Smooth muscle cell (in vitro differentiated cells): Measurements from ENCODE around the gene ADAT3. TPM values are rescaled to one million over a fixed set of nuclear protein-coding genes. Genes with fewer than 3 reads are reported as not detected.

Experiments used
- DNase-seq: peaks from one replicate; lab custom pipeline; 2025; ENCODE audit not compliant: unreplicated experiment; lab: John Stamatoyannopoulos, UW
- H2AFZ ChIP-seq: fragments of 200-600 bp; sonication (generic); 2 replicates; pipeline ENCODE4 v1.6.0; 2016; ENCODE audit warnings: antibody characterized with exemption, low read depth, mild to moderate bottlenecking
- H3F3A ChIP-seq: fragments of 200-600 bp; sonication (generic); 2 replicates; pipeline ENCODE4 v1.6.0; 2017; ENCODE audit warnings: antibody characterized with exemption, low read depth
- H3K27ac ChIP-seq: fragments of 200-600 bp; sonication (generic); 2 replicates; pipeline ENCODE4 v1.5.1; 2016; ENCODE audit warnings: low read depth, mild to moderate bottlenecking
- H3K27me3 ChIP-seq: fragments of 200-600 bp; sonication (generic); 2 replicates; pipeline ENCODE4 v1.6.1; 2016; ENCODE audit warnings: low read depth, mild to moderate bottlenecking
- H3K36me3 ChIP-seq: fragments of 200-600 bp; sonication (generic); 2 replicates; pipeline ENCODE4 v1.5.1; 2016; ENCODE audit warnings: low read depth
- H3K4me1 ChIP-seq: fragments of 200-600 bp; sonication (generic); 2 replicates; pipeline ENCODE4 v1.5.1; 2016; ENCODE audit warnings: low read depth
- H3K4me2 ChIP-seq: fragments of 200-600 bp; sonication (generic); 2 replicates; pipeline ENCODE4 v1.6.0; 2016; ENCODE audit warnings: mild to moderate bottlenecking
- H3K4me3 ChIP-seq: fragments of 200-600 bp; sonication (generic); 2 replicates; pipeline ENCODE4 v1.5.1; 2016; ENCODE audit warnings: mild to moderate bottlenecking
- H3K79me2 ChIP-seq: fragments of 200-600 bp; sonication (generic); 2 replicates; pipeline ENCODE4 v1.6.0; 2016; ENCODE audit warnings: low read depth, mild to moderate bottlenecking
- H3K9ac ChIP-seq: fragments of 200-600 bp; sonication (generic); 2 replicates; pipeline ENCODE4 v1.6.0; 2016; ENCODE audit warnings: low read depth
- H3K9me3 ChIP-seq: fragments of 200-600 bp; sonication (generic); replicated peaks from 2 replicates; pipeline ENCODE4 v1.5.1; 2016; ENCODE audit warnings: low read depth
- H4K20me1 ChIP-seq: fragments of 200-600 bp; sonication (generic); 2 replicates; pipeline ENCODE4 v1.6.0; 2016; ENCODE audit warnings: low read depth
- WGBS: methylation state at CpG from one replicate; pipeline ENCODE4 v1.1.7; 2016; ENCODE audit warnings: low lambda C conversion rate; 5-methylcytosine and 5-hydroxymethylcytosine counted together
- polyA plus RNA-seq: library from polyadenylated mRNA; unstranded; fragments of >200 nt; fragmentation: Nextera tagmentation; extraction: Ambion mirVana; gene quantifications from 2 replicates; pipeline ENCODE4 v1.2.1, GENCODE V29; 2016
- total RNA-seq: library from RNA; depleted of rRNA; stranded (reverse); fragments of >200 nt; gene quantifications from 2 replicates; pipeline ENCODE4 v1.2.3, GENCODE V29; 2014
- TF ChIP-seq, protein P1 (sequence below): fragments of 200-600 bp; sonication (generic); IDR thresholded peaks from 2 replicates; pipeline ENCODE4 v1.5.1; 2017; ENCODE audit warnings: borderline replicate concordance, mild to moderate bottlenecking, antibody characterized with exemption; ENCODE audit not compliant: insufficient read depth, poor library complexity, severe bottlenecking

ADAT3 gene
- total and polyA plus RNA-seq, 2 experiments from 2014 or later, result 0.58 to 2.0 TPM

DNA sequence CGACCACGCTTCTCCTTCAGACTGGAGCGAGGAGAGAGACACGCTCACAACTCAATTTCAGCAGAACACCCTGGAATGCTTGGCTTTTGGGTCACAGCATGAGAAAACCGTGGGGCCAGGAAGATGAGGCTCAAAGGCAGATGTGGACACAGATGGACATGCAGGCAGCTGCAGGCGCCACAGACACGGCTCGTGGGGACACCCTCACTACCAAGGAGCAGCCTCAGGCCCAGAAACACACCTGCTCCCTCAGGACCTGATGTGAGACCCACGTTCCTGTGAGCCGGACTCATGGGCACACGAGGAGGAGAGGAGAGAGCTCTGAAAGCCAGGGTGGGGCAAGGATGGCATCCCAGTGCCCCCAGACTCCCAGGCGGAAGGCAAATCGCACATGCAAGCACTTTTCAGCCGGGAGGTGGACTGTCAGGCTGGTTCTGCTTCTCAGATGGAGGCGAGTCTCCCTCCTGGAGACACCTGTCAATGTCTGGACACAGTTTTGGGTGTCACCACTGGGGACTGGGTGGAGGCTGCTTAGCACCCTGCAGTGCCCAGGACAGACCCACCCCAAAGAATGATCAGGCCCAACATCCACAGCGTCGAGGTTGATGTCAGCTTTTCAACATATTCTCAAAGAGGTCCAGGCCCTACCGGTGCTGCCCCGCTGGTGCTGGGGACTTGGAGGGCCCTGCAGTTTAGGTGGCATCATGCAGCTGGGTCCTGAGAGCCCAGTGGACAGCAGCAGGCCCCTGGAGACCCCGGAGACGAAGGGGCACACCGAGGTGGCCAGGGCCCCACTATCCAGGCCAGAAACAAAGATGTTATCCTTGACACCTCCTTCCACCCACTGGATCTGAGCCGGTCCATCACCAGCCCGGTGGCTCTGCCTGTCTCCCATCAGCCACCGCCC lies 22.2 kb upstream of the ADAT3 start:
- Histone ChIP-seq H2AFZ (no peak overlapping the region), H3K27me3 (no peaks in the 10 kb centered on the region), H4K20me1 (peaks cover 54% of the 10 kb centered on the region), H3F3A (peaks cover 5% of the 10 kb centered on the region), H3K36me3 (no peaks in the 10 kb centered on the region), H3K9ac (no peak overlapping the region), H3K4me3 (no peak overlapping the region), H3K4me1 (peaks cover 9% of the 10 kb centered on the region), H3K27ac (no peak overlapping the region), H3K9me3 (no peaks in the 10 kb centered on the region), H3K4me2 (peak overlapping the region; percentile 95), H3K79me2 (peaks cover 39% of the 10 kb centered on the region)
- DNase-seq, result no peak
- TF ChIP-seq, protein P1, sequence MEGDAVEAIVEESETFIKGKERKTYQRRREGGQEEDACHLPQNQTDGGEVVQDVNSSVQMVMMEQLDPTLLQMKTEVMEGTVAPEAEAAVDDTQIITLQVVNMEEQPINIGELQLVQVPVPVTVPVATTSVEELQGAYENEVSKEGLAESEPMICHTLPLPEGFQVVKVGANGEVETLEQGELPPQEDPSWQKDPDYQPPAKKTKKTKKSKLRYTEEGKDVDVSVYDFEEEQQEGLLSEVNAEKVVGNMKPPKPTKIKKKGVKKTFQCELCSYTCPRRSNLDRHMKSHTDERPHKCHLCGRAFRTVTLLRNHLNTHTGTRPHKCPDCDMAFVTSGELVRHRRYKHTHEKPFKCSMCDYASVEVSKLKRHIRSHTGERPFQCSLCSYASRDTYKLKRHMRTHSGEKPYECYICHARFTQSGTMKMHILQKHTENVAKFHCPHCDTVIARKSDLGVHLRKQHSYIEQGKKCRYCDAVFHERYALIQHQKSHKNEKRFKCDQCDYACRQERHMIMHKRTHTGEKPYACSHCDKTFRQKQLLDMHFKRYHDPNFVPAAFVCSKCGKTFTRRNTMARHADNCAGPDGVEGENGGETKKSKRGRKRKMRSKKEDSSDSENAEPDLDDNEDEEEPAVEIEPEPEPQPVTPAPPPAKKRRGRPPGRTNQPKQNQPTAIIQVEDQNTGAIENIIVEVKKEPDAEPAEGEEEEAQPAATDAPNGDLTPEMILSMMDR, result no peak
- WGBS, result 88% methylated on average over 25 of the region's 25 CpGs

DNA sequence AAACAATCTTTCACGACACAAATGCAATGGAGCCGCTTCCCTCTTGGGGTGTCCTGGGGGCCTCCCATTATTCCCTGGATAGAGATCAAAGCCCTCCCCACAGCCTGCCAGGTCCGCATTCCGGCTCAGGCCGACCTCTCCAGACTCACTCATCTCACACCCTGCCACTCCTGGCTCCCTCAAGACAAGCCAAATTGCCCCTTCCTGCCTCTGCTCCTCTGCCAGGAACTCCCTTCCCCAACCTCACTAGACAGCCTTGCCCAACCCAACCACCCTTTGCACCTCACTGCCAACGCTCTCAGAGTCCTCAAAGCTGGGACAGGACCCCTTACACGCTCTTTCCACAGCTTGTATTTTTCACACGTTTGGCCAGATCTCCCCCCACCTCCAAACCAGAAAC lies 21.4 kb upstream of the ADAT3 start:
- Histone ChIP-seq H4K20me1 (peaks cover 50% of the 10 kb centered on the region), H3F3A (peaks cover 5% of the 10 kb centered on the region), H3K36me3 (no peaks in the 10 kb centered on the region), H3K9ac (peak overlapping the region; percentile 86), H3K27me3 (no peaks in the 10 kb centered on the region), H3K79me2 (peaks cover 39% of the 10 kb centered on the region), H3K4me2 (peak overlapping the region; percentile 95), H2AFZ (no peak overlapping the region), H3K9me3 (no peaks in the 10 kb centered on the region), H3K4me1 (peaks cover 9% of the 10 kb centered on the region), H3K4me3 (peak overlapping the region; percentile 92), H3K27ac (no peak overlapping the region)
- 73% methylated on average over 8 of the region's 8 CpGs for WGBS
- TF ChIP-seq, protein P1, result no peak
- DNase-seq, result no peak

DNA sequence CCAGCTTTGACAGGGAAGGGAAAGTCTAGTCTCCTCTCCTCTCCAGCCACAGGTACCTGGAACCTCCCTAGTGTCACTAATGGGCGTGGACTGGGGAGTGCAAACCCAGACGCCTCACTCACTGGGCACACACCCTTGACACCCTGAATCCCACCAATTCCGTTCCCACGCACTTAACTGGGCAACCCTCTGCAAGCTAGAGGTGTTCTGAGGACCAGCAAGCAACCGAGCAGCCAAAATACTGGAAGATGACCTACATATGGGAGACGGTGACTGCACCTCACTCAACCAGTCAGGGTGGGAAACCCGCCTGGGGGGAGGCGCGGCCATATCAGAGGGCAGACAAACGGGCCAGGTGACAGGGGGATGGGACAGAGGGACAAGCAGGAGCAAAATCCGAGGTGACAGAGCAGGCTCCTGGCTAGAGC lies 20.9 kb upstream of the ADAT3 start:
- H3K27me3 ChIP-seq, result no peaks in the 10 kb centered on the region
- TF ChIP-seq, protein P1, result no peak
- peaks cover 39% of the 10 kb centered on the region for H3K79me2 ChIP-seq
- peak overlapping the region; percentile 95 for H3K4me2 ChIP-seq
- peak overlapping the region; percentile 57 for H3K27ac ChIP-seq
- peaks cover 5% of the 10 kb centered on the region for H3F3A ChIP-seq
- H3K36me3 ChIP-seq, result no peaks in the 10 kb centered on the region
- peak overlapping the region; percentile 92 for H3K4me3 ChIP-seq
- peaks cover 9% of the 10 kb centered on the region for H3K4me1 ChIP-seq
- peaks cover 50% of the 10 kb centered on the region for H4K20me1 ChIP-seq
- WGBS, result 17% methylated on average over 11 of the region's 11 CpGs
- no peaks in the 10 kb centered on the region for H3K9me3 ChIP-seq
- no peak overlapping the region for H2AFZ ChIP-seq
- no peak for DNase-seq
- H3K9ac ChIP-seq, result peak overlapping the region; percentile 86
